Right lung (tissue), 10 donors: ENCODE results near the gene SYCE1. TPM values are rescaled to one million over a fixed set of nuclear protein-coding genes. Genes with fewer than 3 reads are reported as not detected.
"Not testable (repeated sequence)": the region's sequence is repeated elsewhere in the genome, so short reads cannot be mapped to it uniquely, and the experiment has no call there.

Source experiments
- DNase-seq, 2 donors: peaks; one replicate each; pipeline ENCODE4 v3.0.0-alpha.2; 2013
- long read RNA-seq, 8 donors: transcript quantifications; one replicate each; lab custom pipeline, GENCODE V29; 2026
- polyA plus RNA-seq, 5 donors: library from polyadenylated mRNA; unstranded; fragments of 120-200 nt; gene quantifications; one replicate each; pipeline versions ENCODE4 v1.2.1 to v1.2.3, GENCODE V29; 2013; ENCODE audit warnings: inconsistent platforms in 1 of 5, low replicate concordance in 1 of 5; ENCODE audit not compliant: insufficient read length in 5 of 5, insufficient read depth in 1 of 5

SYCE1 gene, protein sequence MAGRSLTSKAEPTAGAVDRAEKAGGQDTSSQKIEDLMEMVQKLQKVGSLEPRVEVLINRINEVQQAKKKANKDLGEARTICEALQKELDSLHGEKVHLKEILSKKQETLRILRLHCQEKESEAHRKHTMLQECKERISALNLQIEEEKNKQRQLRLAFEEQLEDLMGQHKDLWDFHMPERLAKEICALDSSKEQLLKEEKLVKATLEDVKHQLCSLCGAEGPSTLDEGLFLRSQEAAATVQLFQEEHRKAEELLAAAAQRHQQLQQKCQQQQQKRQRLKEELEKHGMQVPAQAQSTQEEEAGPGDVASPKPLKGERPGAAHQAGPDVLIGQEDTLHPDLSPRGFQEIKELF
- polyA plus RNA-seq: under 1 TPM in 4 of 5 donors, not detected in 1; 0.09 to 0.28 (median 0.20) TPM
- long read RNA-seq, donor 1: 0 reads
- long read RNA-seq, donor 2: 0 reads
- long read RNA-seq, donor 3: 0 reads
- long read RNA-seq, donor 4: 0 reads
- long read RNA-seq, donor 5: 0 reads
- long read RNA-seq, donor 6: 0 reads
- long read RNA-seq, donor 7, partial matches to known transcripts: 5 of 5 reads
- long read RNA-seq, donor 7, other reads (novel, unspliced or antisense): 0 of 5 reads
- long read RNA-seq, donor 8: 0 reads

- DNase-seq: no peak
Observed at GRCh38 chr10:133565441-133566294, at the start of gene SYCE1. SYCE1 (minus strand) TSS chr10:133565583; CDS start chr10:133565529, 54 bp downstream.

DNA sequence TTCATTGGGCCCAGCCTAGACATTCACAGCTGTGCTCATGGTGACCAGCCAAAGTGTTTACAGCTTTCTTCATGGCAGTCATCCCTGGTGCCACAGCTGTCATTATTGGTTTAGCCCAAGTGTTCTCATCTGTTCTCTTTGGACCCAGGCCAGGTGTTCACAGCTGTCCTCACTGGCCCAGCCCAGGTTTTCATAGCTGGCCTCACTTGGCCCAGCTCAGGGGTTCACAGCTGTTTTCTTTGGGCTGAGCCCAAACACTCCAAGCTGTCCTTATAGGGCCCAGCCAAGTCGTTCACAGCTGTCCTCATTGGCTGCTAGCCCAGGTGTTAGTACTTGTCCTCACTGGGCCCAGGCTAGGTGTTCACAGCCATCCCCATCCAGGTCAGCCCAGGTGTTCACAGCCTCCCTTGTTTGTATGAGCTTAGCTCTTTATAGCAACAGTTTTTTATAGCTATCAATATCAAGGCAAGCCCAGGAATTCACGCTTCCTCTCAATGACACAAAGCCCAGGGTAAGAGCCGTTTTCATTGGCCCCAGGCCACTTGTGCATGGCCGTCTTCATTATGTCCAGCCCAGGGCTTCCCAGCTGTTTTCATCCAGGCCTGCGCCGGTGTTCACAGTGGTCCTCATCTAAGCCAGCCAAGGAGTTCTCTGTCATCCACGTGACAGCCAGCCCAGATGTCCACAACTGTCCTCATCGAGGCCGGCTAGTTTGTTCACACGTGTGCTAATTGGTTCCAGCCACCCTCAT lies 49.6 kb upstream of the SYCE1 start:
- DNase-seq: no peak

DNA sequence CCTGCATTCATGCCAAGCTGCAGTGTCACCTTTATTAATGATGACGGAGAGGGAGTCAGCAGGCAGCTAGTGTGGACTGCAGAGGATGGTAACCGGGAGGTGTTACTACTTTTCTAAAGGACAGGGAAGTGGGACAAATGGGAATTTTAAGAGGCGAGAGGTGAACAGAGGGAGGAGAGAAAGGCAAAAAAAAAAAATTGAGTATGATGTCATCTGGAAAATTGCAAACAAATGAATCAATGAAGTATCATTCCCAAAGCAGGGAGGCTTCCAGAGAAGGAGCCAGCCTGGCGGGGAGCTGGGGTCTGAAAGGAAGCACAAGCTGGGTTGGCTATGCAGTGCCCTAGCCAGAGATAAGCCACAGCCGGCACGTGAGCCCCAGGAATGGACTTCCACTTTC lies 48.3 kb upstream of the SYCE1 start:
- no peak for DNase-seq

- no peak for DNase-seq
Observed at GRCh38 chr10:133611079-133611478, 45.7 kb upstream of the SYCE1 start.

DNA sequence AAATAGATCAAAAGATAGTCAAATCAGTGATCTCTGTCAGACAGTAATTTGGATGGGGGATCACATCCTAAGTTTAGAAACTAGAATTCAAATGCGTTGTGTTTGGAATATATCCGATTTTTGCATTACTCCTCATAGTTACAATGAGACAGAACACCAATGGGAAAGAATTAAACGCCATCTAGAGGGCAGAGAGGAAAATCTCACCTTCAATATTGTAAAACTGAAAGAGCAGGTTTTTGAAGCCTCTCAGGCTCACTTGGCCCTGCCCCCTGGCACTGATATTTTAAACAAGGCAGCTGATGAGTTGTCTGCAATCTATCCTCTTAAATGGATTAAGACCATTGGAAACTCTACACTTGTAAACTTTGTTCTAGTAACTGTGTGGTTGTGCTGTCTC lies 43.5 kb upstream of the SYCE1 start:
- no peak for DNase-seq

- DNase-seq: not testable (repeated sequence)
Observed at GRCh38 chr10:133603434-133603833, 38.1 kb upstream of the SYCE1 start.

DNA sequence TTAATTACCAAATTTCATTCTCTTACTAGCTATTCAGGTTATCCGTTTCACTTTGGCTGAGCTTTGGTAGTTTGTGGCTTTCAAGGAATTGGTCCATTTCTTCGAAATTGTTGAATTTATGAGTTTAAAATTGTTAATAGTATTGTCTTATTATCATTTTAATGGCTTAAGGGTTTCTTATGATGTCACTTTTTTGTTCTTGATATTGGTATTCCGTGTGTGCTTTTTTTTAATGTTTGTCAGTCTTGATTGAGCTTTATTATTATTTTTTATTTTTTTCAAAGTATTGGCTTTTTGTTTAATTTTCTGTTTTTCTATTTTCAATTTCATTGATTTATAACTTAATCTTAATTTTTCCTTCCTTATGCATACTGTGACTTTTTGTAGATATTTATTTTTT lies 35.3 kb upstream of the SYCE1 start:
- no peak for DNase-seq

DNA sequence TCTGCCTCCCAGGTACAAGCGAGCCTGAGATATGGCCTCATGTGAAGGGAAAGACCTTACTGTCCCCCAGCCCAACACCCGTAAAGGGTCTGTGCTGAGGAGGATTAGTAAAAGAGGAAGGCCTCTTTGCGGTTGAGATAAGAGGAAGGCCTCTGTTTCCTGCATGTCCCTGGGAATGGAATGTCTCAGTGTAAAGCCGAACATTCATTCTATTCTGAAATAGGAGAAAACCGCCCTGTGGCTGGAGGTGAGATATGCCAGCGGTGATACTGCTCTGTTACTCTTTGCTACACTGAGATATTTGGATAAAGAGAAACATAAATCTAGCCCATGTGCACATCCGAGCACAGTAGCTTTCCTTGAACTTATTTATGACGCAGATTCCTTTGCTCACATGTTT lies 34.5 kb upstream of the SYCE1 start:
- not testable (repeated sequence) for DNase-seq

GRCh38 chr10:133592716-133593115 lies 27.3 kb upstream of the SYCE1 start:
- DNase-seq: no peak

GRCh38 chr10:133590970-133591359 lies 25.6 kb upstream of the SYCE1 start:
- no peak for DNase-seq

DNA sequence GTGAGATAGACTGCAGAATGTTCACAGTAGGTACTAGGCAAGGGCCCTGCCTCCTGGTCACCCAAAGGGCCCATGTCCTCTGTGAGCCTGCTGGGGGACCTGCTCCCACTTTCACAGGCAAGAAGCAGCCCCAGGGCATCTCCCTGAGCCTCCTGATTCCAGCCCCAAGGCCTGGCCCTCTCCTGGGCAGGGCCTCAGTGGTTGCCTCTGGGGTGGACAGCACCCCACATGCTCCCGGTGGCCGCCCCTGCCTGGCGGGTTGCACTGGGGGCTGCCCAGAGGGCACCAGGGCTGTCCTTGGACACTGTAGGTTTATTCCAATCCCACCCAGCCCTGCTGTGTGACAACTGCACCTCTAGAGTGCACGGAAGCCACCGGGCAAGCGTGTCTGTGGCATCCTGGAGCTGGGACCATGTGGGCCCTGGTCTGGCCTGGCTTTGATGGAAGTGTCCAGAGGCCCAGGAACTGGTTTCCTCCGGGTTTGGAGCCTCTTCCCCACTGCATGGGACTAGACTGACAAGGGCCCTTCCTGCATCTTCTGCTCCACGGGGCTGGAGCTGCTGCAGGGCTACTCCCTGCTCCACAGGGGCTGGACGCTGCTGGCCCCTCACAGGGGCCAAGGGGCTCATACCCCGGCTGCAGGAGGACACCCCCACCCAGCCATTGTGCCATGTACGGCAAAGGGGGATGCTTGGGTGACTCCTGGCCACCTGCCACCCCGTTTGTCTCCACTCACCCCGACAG lies 25.0 kb upstream of the SYCE1 start:
- DNase-seq: no peak

DNA sequence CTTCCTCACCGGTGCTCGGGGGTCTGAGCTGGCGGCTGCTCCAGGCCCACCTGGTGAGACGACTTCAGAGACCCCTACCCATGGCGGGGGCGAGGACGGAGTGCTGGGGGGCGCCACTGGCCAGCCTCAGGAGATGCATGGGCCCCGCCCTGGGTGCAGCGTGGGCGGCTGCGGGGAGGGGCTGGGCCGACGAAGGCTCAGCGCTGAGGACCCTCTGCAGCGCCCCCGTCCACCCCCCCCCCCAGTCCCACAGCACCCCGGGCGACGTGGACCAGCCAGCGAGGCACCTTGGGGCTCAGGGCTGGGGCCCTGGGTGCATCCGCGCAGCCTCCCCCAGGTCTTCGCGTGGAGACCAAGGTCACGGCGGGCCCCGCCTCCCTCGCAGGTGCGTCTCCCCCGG lies 11.7 kb upstream of the SYCE1 start:
- DNase-seq: not testable (repeated sequence)

DNA sequence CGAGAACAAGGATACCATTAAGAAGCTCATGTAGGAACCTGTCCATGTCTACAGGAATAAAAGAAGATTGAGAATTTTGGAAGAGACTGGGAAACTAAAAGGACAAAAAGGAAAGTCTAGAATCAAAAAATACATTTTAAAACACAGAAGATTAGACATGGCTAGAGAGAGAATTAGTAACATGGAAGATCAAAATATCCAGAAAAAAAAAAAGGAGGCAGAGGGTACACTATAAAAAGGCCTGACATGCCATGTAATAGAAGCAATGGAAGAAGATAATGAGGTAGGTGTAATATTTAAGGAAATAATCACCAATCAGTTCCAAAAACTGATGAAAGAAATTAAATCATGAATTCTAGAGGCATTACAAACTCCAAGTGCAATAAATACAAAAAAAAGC lies 8.1 kb upstream of the SYCE1 start:
- DNase-seq: not testable (repeated sequence)

DNA sequence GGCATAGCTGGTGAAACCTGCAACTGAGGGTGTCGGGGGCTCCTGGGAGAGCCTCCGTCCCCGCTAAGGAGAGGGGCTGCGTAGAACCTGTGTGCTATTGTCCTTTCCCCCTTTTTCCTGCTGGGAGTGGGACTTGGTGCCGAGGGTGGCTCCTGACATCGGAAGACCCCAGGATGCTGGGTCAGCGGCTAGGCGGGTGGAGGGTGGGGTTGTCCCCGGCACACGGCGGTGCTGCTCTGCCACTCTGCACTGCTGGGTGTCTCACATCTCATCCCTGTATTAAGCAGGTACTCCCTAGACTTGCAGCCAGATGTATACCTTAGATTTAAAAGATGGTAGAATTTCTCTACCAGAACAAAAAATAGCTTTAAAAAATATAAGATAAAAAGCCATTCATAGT lies 6.7 kb upstream of the SYCE1 start:
- DNase-seq: not testable (repeated sequence)

DNA sequence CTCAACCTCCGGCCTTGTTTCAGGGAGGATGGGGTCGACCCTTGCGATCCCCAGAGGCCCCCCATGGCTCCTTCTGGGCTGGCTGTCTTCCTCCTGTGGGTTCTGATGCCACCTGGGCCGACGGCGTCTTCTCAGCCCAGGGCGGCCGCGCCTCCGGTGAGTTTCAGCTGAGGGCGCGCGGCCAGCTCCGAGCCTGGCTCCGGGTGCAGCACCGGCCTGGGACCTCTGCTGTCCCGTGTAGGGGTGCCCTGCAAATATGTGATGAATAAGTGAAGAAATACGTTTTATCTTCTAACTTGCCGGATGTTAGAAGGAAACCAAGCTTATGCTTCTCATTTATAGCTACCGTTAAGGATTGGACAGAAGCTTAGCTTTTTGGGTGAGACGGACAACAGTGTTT lies 4.4 kb upstream of the SYCE1 start:
- DNase-seq: not testable (repeated sequence)

- not testable (repeated sequence) for DNase-seq
Observed at GRCh38 chr10:133568831-133569527, 3.6 kb upstream of the SYCE1 start.

DNA sequence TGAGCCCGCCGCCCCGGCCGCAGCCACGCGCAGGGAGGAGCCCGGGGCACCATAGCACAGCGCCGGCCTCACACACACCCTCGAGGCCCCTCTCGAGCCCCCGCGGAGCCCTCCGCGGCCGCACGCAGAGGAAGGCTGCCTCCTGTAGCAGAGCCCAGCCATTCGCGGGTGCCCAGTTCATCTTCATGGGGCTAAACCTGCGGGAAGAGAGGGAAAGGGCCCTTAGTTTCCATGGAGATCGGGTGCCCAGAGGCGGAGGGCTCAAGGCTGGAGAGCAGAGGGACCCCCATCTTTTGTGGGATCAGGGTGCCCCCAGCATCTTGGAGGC lies 2.9 kb upstream of the SYCE1 start:
- no peak for DNase-seq

GRCh38 chr10:133567609-133568286 lies 2.4 kb upstream of the SYCE1 start:
- DNase-seq: no peak

- DNase-seq: no peak
Observed at GRCh38 chr10:133567119-133567518, 1.7 kb upstream of the SYCE1 start.

DNA sequence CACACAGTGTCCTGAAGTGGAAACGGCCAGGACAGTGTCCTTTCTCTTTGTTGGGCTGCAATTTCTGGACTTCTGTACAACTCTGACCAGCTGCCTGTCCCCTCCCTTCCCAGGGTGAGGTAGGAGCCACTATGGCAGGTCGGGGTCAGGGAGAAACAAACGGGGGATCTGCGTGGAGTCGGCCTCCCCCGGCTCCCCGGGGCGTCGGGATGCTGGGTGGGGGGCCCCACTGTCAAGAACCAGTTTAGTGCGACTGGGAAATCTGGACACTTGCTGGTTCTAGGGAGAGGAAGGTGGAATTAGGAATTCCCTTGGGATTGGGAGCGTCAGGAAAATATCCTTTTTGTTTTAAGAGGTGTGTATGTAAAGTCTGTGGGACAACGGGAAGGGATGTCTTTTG lies 567 bp downstream of the SYCE1 start:
- no peak for DNase-seq
